Lower lobe of right lung (tissue), 2 donors: ENCODE data around the gene TDRD7. TPM values are rescaled to one million over a fixed set of nuclear protein-coding genes. Genes with fewer than 3 reads are reported as not detected.

ENCODE experiments used
- ATAC-seq, 2 donors: fragments of 200-7000 bp; cut with Tn5 transposase; one replicate each; pipeline ENCODE4 v1.9.1; 2020 to 2022; ENCODE audit warnings: mild to moderate bottlenecking in 2 of 2, moderate library complexity in 2 of 2
- DNase-seq: peaks from one replicate; pipeline ENCODE4 v3.0.0-alpha.2; 2020
- H3K27ac ChIP-seq: fragments of 200-600 bp; one replicate; pipeline ENCODE4 v1.8.0; 2022
- H3K27me3 ChIP-seq: fragments of 200-600 bp; one replicate; pipeline ENCODE4 v1.8.0; 2022; ENCODE audit warnings: low read depth
- H3K36me3 ChIP-seq: fragments of 200-600 bp; one replicate; pipeline ENCODE4 v1.8.0; 2022; ENCODE audit warnings: mild to moderate bottlenecking
- H3K4me1 ChIP-seq: fragments of 200-600 bp; one replicate; pipeline ENCODE4 v1.8.0; 2022
- H3K4me3 ChIP-seq: fragments of 200-600 bp; one replicate; pipeline ENCODE4 v1.8.0; 2022; ENCODE audit warnings: mild to moderate bottlenecking
- H3K9me3 ChIP-seq: fragments of 200-600 bp; one replicate; pipeline ENCODE4 v1.8.0; 2022
- CTCF ChIP-seq: fragments of 200-600 bp; IDR thresholded peaks from one replicate; pipeline ENCODE4 v1.8.0; 2022; ENCODE audit warnings: antibody characterized with exemption, mild to moderate bottlenecking
- intact Hi-C: fragments of 100-400 bp; cut with DNase I; formaldehyde crosslinking; loops from one replicate; pipeline ENCODE4 v1.11.0; 2022
- total RNA-seq: library from RNA; stranded (reverse); fragmentation: NEBNext Ultra II Directional; extraction: Animal tissue kit (Norgen Biotek cat#: 25700); gene quantifications from one replicate; pipeline ENCODE4 v1.2.1, GENCODE V29; 2021
- donor health status: DM: no; HTN: yes; CAD: no; lungs with severe emphysema.

The TDRD7 gene
- total RNA-seq, 1 donor from 2014 or later, result 22.2 TPM

- no peak for TF ChIP-seq CTCF
- no peaks in the 10 kb centered on the region for H3K27me3 ChIP-seq
- no peak overlapping the region for H3K27ac ChIP-seq
- ATAC-seq, result no peak
- no peak overlapping the region for H3K4me3 ChIP-seq
- no peaks in the 10 kb centered on the region for H3K4me1 ChIP-seq
- intact Hi-C loops, result no loop called here
- DNase-seq, result no peak
- H3K36me3 ChIP-seq, result peaks cover 19% of the 10 kb centered on the region
- H3K9me3 ChIP-seq, result no peaks in the 10 kb centered on the region
Observed at GRCh38 chr9:97459326-97459725, 47.4 kb downstream of the TDRD7 start.

GRCh38 chr9:97462159-97462558 is 50.3 kb downstream of the TDRD7 start:
- Histone ChIP-seq H3K36me3 (peaks cover 28% of the 10 kb centered on the region), H3K4me3 (no peak overlapping the region), H3K4me1 (no peaks in the 10 kb centered on the region), H3K27ac (no peak overlapping the region), H3K9me3 (no peaks in the 10 kb centered on the region), H3K27me3 (no peaks in the 10 kb centered on the region)
- DNase-seq (no peak), ATAC-seq (no peak)
- intact Hi-C loops, result loop anchor here (10.0 kb wide), 1 partner anchor 153 kb away; no protein-coding TSS in a partner anchor
- no peak for TF ChIP-seq CTCF

GRCh38 chr9:97462914-97463313 is 51.0 kb downstream of the TDRD7 start:
- intact Hi-C loops, result loop anchor here (10.0 kb wide), 1 partner anchor 152 kb away; no protein-coding TSS in a partner anchor
- DNase-seq, result no peak
- no peaks in the 10 kb centered on the region for H3K27me3 ChIP-seq

GRCh38 chr9:97468658-97469448 is 57.0 kb downstream of the TDRD7 start:
- no peak overlapping the region for H3K4me3 ChIP-seq
- peaks cover 11% of the 10 kb centered on the region for H3K4me1 ChIP-seq
- no peaks in the 10 kb centered on the region for H3K9me3 ChIP-seq
- intact Hi-C loops, result loop anchor here (10.0 kb wide), 1 partner anchor 146 kb away; no protein-coding TSS in a partner anchor
- H3K27me3 ChIP-seq, result no peaks in the 10 kb centered on the region
- peak overlapping the region; percentile 3 for H3K27ac ChIP-seq
- TF ChIP-seq CTCF, result peak; percentile 84
- H3K36me3 ChIP-seq, result peaks cover 31% of the 10 kb centered on the region
- DNase-seq, result peak; percentile 55
- ATAC-seq, result peak; percentile 96 to 98

More at GRCh38 chr9:97462914-97463313, 51.0 kb downstream of the TDRD7 start:
- H3K4me1 ChIP-seq, result no peaks in the 10 kb centered on the region
- no peak overlapping the region for H3K4me3 ChIP-seq
- H3K9me3 ChIP-seq, result no peaks in the 10 kb centered on the region
- H3K27ac ChIP-seq, result no peak overlapping the region
- no peak for TF ChIP-seq CTCF
- ATAC-seq, result no peak
- H3K36me3 ChIP-seq, result peaks cover 28% of the 10 kb centered on the region

GRCh38 chr9:97470076-97470475 is 58.2 kb downstream of the TDRD7 start:
- Histone ChIP-seq H3K9me3 (no peaks in the 10 kb centered on the region), H3K4me1 (peaks cover 11% of the 10 kb centered on the region), H3K27me3 (no peaks in the 10 kb centered on the region), H3K36me3 (peaks cover 39% of the 10 kb centered on the region), H3K4me3 (no peak overlapping the region), H3K27ac (no peak overlapping the region)
- intact Hi-C loops, result no loop called here
- no peak for TF ChIP-seq CTCF
- ATAC-seq, result no peak
- DNase-seq, result no peak
